ENCODE results near the gene RAVER1. TPM values are rescaled to one million over a fixed set of nuclear protein-coding genes. Genes with fewer than 3 reads are reported as not detected.

Gene RAVER1
- total RNA-seq, 1 experiment from 2014 or later, result 55.6 TPM

DNA sequence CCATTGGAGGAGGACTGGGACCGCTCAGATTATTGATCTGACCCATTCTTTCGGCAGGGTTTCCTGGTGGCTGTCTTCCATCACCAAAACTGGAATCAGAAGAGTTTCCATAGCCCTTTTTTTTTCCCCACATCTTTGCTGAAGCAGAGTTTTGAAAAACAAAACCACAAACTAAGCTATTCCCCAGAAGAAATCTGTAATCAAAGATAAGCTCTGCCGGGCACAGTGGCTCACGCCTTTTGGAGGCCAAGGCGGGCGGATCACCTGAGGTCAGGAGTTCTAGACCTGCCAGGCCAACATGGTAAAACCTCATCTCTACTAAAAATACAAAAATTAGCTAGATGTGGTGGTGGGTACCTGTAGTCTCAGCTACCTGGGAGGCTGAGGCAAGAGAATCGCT lies 66.6 kb downstream of the RAVER1 start:
- Histone ChIP-seq H3K36me3 (ENCODE audit: control insufficient read depth, insufficient read depth, low read length) (no peaks in the 10 kb centered on the region), H3K4me3 (ENCODE audit: low read depth in 2 of 2, low read length in 2 of 2) (no peak overlapping the region), H3K27me3 (ENCODE audit: control insufficient read depth, insufficient read depth, low read length) (no peaks in the 10 kb centered on the region), H3K9me3 (ENCODE audit: control insufficient read depth, insufficient read depth, low read depth, low read length) (no peaks in the 10 kb centered on the region), H3K27ac (ENCODE audit: low read length) (no peak overlapping the region), H3K4me1 (ENCODE audit: control insufficient read depth, insufficient read depth, low read length) (peaks cover 4% of the 10 kb centered on the region)
- no peak for DNase-seq (ENCODE audit: low read depth, low spot score)
- intact Hi-C loops (cut with micrococcal nuclease; ENCODE audit: unreplicated experiment) (no loop called here), in situ Hi-C loops (cut with HindIII; ENCODE audit: low pct_unique_long_range_greater_than_20kb, low sequenced_read_pairs) (no loop called here)
- BruUV-seq (replicated peaks), result no TSS peak
- no peak for ATAC-seq
- ChIA-PET POLR2A (no interaction called here), CTCF (no interaction called here)
- no peak for TF ChIP-seq SIN3A (IDR thresholded peaks at IDR 0.05; ENCODE audit: borderline replicate concordance, insufficient read depth, low read depth, low read length)
- TF ChIP-seq, protein P1, sequence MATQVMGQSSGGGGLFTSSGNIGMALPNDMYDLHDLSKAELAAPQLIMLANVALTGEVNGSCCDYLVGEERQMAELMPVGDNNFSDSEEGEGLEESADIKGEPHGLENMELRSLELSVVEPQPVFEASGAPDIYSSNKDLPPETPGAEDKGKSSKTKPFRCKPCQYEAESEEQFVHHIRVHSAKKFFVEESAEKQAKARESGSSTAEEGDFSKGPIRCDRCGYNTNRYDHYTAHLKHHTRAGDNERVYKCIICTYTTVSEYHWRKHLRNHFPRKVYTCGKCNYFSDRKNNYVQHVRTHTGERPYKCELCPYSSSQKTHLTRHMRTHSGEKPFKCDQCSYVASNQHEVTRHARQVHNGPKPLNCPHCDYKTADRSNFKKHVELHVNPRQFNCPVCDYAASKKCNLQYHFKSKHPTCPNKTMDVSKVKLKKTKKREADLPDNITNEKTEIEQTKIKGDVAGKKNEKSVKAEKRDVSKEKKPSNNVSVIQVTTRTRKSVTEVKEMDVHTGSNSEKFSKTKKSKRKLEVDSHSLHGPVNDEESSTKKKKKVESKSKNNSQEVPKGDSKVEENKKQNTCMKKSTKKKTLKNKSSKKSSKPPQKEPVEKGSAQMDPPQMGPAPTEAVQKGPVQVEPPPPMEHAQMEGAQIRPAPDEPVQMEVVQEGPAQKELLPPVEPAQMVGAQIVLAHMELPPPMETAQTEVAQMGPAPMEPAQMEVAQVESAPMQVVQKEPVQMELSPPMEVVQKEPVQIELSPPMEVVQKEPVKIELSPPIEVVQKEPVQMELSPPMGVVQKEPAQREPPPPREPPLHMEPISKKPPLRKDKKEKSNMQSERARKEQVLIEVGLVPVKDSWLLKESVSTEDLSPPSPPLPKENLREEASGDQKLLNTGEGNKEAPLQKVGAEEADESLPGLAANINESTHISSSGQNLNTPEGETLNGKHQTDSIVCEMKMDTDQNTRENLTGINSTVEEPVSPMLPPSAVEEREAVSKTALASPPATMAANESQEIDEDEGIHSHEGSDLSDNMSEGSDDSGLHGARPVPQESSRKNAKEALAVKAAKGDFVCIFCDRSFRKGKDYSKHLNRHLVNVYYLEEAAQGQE (IDR thresholded peaks at IDR 0.05; ENCODE audit: insufficient read depth in 1 of 2, low read depth in 2 of 2, low read length in 1 of 2), result no peak
- TF ChIP-seq, protein P2, sequence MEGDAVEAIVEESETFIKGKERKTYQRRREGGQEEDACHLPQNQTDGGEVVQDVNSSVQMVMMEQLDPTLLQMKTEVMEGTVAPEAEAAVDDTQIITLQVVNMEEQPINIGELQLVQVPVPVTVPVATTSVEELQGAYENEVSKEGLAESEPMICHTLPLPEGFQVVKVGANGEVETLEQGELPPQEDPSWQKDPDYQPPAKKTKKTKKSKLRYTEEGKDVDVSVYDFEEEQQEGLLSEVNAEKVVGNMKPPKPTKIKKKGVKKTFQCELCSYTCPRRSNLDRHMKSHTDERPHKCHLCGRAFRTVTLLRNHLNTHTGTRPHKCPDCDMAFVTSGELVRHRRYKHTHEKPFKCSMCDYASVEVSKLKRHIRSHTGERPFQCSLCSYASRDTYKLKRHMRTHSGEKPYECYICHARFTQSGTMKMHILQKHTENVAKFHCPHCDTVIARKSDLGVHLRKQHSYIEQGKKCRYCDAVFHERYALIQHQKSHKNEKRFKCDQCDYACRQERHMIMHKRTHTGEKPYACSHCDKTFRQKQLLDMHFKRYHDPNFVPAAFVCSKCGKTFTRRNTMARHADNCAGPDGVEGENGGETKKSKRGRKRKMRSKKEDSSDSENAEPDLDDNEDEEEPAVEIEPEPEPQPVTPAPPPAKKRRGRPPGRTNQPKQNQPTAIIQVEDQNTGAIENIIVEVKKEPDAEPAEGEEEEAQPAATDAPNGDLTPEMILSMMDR (IDR thresholded peaks at IDR 0.05), result no peak
- no peak for TF ChIP-seq TCF7L2 (IDR thresholded peaks at IDR 0.05; ENCODE audit: low read depth, low read length)
- no peak for TF ChIP-seq POLR2AphosphoS5 (IDR thresholded peaks at IDR 0.05; ENCODE audit: low read depth, low read length)

Other genes with a start within 250 kb of the RAVER1 start
- 17.4 TPM for gene SHFL, start 247.2 kb downstream of the RAVER1 start, total RNA-seq (2021; ENCODE audit: unreplicated experiment)
- gene ANGPTL6, start 230.9 kb downstream of the RAVER1 start, total RNA-seq (2021; ENCODE audit: unreplicated experiment), result 0.74 TPM
- gene PPAN, start 227.2 kb downstream of the RAVER1 start, total RNA-seq (2021; ENCODE audit: unreplicated experiment), result 63.3 TPM
- 12.5 TPM for gene P2RY11, start 221.8 kb downstream of the RAVER1 start, total RNA-seq (2021; ENCODE audit: unreplicated experiment)
- 233 TPM for gene EIF3G, start 213.6 kb downstream of the RAVER1 start, total RNA-seq (2021; ENCODE audit: unreplicated experiment)
- gene DNMT1, start 138.6 kb downstream of the RAVER1 start, total RNA-seq (2021; ENCODE audit: unreplicated experiment), result 168 TPM
- gene S1PR2, start 102.2 kb downstream of the RAVER1 start, total RNA-seq (2021; ENCODE audit: unreplicated experiment), result 2.9 TPM
- gene MRPL4, start 81.3 kb downstream of the RAVER1 start, total RNA-seq (2021; ENCODE audit: unreplicated experiment), result 62.8 TPM
- gene ICAM1, start 62.4 kb downstream of the RAVER1 start, total RNA-seq (2021; ENCODE audit: unreplicated experiment), result 136 TPM
- 2.8 TPM for gene ICAM4, start 46.6 kb downstream of the RAVER1 start, total RNA-seq (2021; ENCODE audit: unreplicated experiment)
- gene ICAM5, start 43.6 kb downstream of the RAVER1 start, total RNA-seq (2021; ENCODE audit: unreplicated experiment), result 19.5 TPM
- gene ZGLP1, start 23.7 kb downstream of the RAVER1 start, total RNA-seq (2021; ENCODE audit: unreplicated experiment), result 1.3 TPM
- 25.5 TPM for gene FDX2, start 17.5 kb downstream of the RAVER1 start, total RNA-seq (2021; ENCODE audit: unreplicated experiment)
- gene ICAM3, start 6.1 kb upstream of the RAVER1 start, total RNA-seq (2021; ENCODE audit: unreplicated experiment), result 10.5 TPM
- gene TYK2, start 47.0 kb upstream of the RAVER1 start, total RNA-seq (2021; ENCODE audit: unreplicated experiment), result 104 TPM
- gene CDC37, start 70.0 kb upstream of the RAVER1 start, total RNA-seq (2021; ENCODE audit: unreplicated experiment), result 162 TPM
- gene PDE4A, start 87.0 kb upstream of the RAVER1 start, total RNA-seq (2021; ENCODE audit: unreplicated experiment), result 25.8 TPM
- gene KEAP1, start 169.8 kb upstream of the RAVER1 start, total RNA-seq (2021; ENCODE audit: unreplicated experiment), result 102 TPM
- 3.4 TPM for gene S1PR5, start 183.9 kb upstream of the RAVER1 start, total RNA-seq (2021; ENCODE audit: unreplicated experiment)
- gene ATG4D, start 210.4 kb upstream of the RAVER1 start, total RNA-seq (2021; ENCODE audit: unreplicated experiment), result 28.0 TPM
- 34.5 TPM for gene KRI1, start 232.5 kb upstream of the RAVER1 start, total RNA-seq (2021; ENCODE audit: unreplicated experiment)
- gene CDKN2D, start 235.4 kb upstream of the RAVER1 start, total RNA-seq (2021; ENCODE audit: unreplicated experiment), result 7.3 TPM

Data from Panc1 (cell line).